Astrocyte (in vitro differentiated cells and primary cell): Measurements from ENCODE around the gene TNXB. TPM values are rescaled to one million over a fixed set of nuclear protein-coding genes. Genes with fewer than 3 reads are reported as not detected.

Experiments
- DNase-seq: peaks from one replicate; pipeline ENCODE4 v3.0.0-alpha.2; 2010; ENCODE audit warnings: low read depth
- FAIRE-seq: peaks from 2 replicates; lab custom pipeline; 2011; peaks lifted over from hg19 to GRCh38; lab: Jason Lieb, UNC
- H2AFZ ChIP-seq: 2 replicates; pipeline ENCODE4 v1.6.0; 2012; ENCODE audit warnings: low read depth, low read length, inconsistent platforms
- H3K27ac ChIP-seq: 2 replicates; pipeline ENCODE4 v1.5.1; 2011; ENCODE audit warnings: low read depth, low read length, inconsistent platforms
- H3K27me3 ChIP-seq: 2 replicates; pipeline ENCODE4 v1.6.0; 2011; ENCODE audit warnings: low read length, inconsistent platforms; ENCODE audit not compliant: insufficient read depth
- H3K36me3 ChIP-seq: 2 replicates; pipeline ENCODE4 v1.5.1; 2011; ENCODE audit warnings: low read length, inconsistent platforms; ENCODE audit not compliant: insufficient read depth
- H3K4me1 ChIP-seq: 2 replicates; pipeline ENCODE4 v1.5.1; 2011; ENCODE audit warnings: low read length, inconsistent platforms; ENCODE audit not compliant: insufficient read depth
- H3K4me2 ChIP-seq: 2 replicates; pipeline ENCODE4 v1.6.0; 2012; ENCODE audit warnings: low read length, inconsistent platforms
- H3K4me3 ChIP-seq: 2 replicates; pipeline ENCODE4 v1.5.1; 2011; ENCODE audit warnings: low read depth, mild to moderate bottlenecking, low read length, inconsistent platforms; ENCODE audit not compliant: insufficient read depth
- H3K79me2 ChIP-seq: 2 replicates; pipeline ENCODE4 v1.6.0; 2012; ENCODE audit warnings: mild to moderate bottlenecking, low read length, inconsistent platforms; ENCODE audit not compliant: insufficient read depth
- H3K9ac ChIP-seq: 2 replicates; pipeline ENCODE4 v1.6.0; 2012; ENCODE audit warnings: mild to moderate bottlenecking, low read length, inconsistent platforms
- H3K9me3 ChIP-seq: 2 replicates; pipeline ENCODE4 v1.5.1; 2012; ENCODE audit warnings: low read depth, mild to moderate bottlenecking, low read length, inconsistent platforms; ENCODE audit not compliant: insufficient read depth
- H4K20me1 ChIP-seq: 2 replicates; pipeline ENCODE4 v1.6.0; 2012; ENCODE audit warnings: low read length, inconsistent platforms; ENCODE audit not compliant: insufficient read depth
- H3K27ac Mint-ChIP-seq: one replicate; pipeline ENCODE4 v1.8.0; 2021; ENCODE audit warnings: mild to moderate bottlenecking, mixed read lengths; ENCODE audit not compliant: unreplicated experiment
- H3K27me3 Mint-ChIP-seq: one replicate; pipeline ENCODE4 v1.8.0; 2021; ENCODE audit warnings: low read depth, mixed read lengths; ENCODE audit not compliant: unreplicated experiment
- H3K36me3 Mint-ChIP-seq: one replicate; pipeline ENCODE4 v1.8.0; 2021; ENCODE audit warnings: low read depth, mixed read lengths; ENCODE audit not compliant: unreplicated experiment
- H3K4me1 Mint-ChIP-seq: one replicate; pipeline ENCODE4 v1.8.0; 2021; ENCODE audit warnings: low read depth, mixed read lengths; ENCODE audit not compliant: unreplicated experiment
- H3K4me3 Mint-ChIP-seq: one replicate; pipeline ENCODE4 v1.8.0; 2021; ENCODE audit warnings: mild to moderate bottlenecking, moderate library complexity, mixed read lengths; ENCODE audit not compliant: unreplicated experiment
- H3K9me3 Mint-ChIP-seq: one replicate; pipeline ENCODE4 v1.8.0; 2021; ENCODE audit warnings: mild to moderate bottlenecking, mixed read lengths; ENCODE audit not compliant: unreplicated experiment
- EZH2 ChIP-seq: IDR thresholded peaks from 2 replicates; pipeline ENCODE4 v1.6.1; 2012; ENCODE audit warnings: mild to moderate bottlenecking, low read length, inconsistent platforms; ENCODE audit not compliant: insufficient read depth
- total RNA-seq: library from RNA; stranded (reverse); gene quantifications from 2 replicates; pipeline ENCODE4 v1.2.1, GENCODE V29; 2021
- TF ChIP-seq, protein P1 (sequence below): IDR thresholded peaks from 2 replicates; pipeline ENCODE4 v1.5.1; 2011; ENCODE audit warnings: low read depth, mild to moderate bottlenecking, inconsistent platforms, low read length, moderate library complexity; ENCODE audit not compliant: insufficient read depth

The TNXB gene
- total RNA-seq, 1 donor from 2014 or later: 2.3 TPM

DNA sequence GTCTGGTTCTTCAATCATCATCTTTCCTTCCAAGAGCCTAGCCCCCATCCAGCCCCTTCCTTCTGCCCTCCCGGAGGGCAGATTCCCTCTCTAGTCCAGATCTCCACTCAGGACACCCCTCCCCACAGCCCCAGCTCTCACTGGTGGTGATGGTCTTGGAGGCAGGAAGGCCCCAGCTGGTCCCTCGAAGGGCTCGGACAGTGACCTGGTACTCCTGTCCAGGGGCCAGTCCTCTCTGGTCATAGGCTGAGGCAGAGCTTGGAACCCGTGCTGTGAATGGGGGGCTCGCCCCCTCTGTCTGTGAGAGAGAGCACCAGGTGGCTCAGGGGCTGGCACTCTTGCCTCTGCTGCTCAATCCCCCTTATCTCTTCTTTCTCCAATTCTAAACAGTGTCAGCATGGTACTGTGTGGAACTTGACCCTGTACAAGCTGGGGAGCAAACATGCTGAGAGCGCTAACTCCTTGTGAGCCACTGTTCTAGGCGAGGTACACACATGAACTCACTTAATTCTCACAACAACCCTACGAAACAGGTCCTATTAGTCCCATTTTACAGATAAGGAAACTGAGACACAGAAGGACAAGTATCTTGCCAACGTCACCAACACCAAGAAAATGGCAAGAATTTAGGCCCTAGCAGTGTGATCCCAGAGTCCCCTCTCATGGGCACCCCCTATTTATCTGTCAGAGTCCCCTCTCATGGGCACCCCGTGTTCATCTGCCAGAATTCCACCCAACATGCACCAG lies 19.9 kb downstream of the TNXB start:
- TF ChIP-seq, protein P1, sequence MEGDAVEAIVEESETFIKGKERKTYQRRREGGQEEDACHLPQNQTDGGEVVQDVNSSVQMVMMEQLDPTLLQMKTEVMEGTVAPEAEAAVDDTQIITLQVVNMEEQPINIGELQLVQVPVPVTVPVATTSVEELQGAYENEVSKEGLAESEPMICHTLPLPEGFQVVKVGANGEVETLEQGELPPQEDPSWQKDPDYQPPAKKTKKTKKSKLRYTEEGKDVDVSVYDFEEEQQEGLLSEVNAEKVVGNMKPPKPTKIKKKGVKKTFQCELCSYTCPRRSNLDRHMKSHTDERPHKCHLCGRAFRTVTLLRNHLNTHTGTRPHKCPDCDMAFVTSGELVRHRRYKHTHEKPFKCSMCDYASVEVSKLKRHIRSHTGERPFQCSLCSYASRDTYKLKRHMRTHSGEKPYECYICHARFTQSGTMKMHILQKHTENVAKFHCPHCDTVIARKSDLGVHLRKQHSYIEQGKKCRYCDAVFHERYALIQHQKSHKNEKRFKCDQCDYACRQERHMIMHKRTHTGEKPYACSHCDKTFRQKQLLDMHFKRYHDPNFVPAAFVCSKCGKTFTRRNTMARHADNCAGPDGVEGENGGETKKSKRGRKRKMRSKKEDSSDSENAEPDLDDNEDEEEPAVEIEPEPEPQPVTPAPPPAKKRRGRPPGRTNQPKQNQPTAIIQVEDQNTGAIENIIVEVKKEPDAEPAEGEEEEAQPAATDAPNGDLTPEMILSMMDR: no peak
- TF ChIP-seq EZH2: no peak
- Mint-ChIP-seq H3K4me1 (peaks cover 4% of the 10 kb centered on the region), H3K27me3 (peaks cover 87% of the 10 kb centered on the region), H3K36me3 (peaks cover 2% of the 10 kb centered on the region), H3K9me3 (peaks cover under 1% of the 10 kb centered on the region), H3K27ac (no peak overlapping the region), H3K4me3 (no peak overlapping the region)
- Histone ChIP-seq H3K4me3 (no peak overlapping the region), H3K27me3 (peaks cover 74% of the 10 kb centered on the region), H4K20me1 (peaks cover 30% of the 10 kb centered on the region), H3K36me3 (no peaks in the 10 kb centered on the region), H3K4me1 (peaks cover 24% of the 10 kb centered on the region), H3K9me3 (no peaks in the 10 kb centered on the region), H3K27ac (no peak overlapping the region), H3K9ac (no peak overlapping the region), H3K4me2 (no peak overlapping the region), H3K79me2 (no peaks in the 10 kb centered on the region), H2AFZ (no peak overlapping the region)
- no peak for DNase-seq
- no peak for FAIRE-seq

DNA sequence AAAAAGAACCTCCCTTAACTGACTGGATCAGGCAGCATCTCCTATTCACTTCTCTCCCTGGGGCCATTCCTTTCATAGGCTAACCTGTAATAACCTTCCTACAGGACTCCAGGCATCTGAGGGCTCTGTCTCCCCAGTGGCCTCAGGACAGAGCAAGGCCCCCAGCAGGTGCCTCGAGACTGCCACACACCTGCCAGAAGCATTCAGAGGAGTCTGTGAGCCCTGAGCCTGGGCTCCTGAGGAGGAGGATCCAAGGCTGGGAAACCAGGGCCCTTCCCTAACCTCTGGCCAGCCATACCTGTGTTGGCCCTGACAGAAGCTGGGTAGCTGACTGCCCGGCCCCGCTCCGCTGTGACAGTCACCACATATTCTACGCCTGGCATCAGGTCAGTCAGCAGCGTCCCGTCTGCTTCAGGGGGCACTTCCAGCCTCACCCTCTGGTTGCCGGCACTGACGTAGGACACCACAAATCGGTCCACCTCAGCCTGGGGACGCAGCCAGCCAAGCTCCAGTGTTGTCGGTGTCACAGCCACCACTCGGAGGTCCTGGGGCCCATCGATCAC lies 20.6 kb downstream of the TNXB start:
- H3K27ac Mint-ChIP-seq: no peak overlapping the region
- H3K27me3 Mint-ChIP-seq: peaks cover 87% of the 10 kb centered on the region
- no peak overlapping the region for H3K4me3 Mint-ChIP-seq
- Histone ChIP-seq H3K4me2 (no peak overlapping the region), H3K27me3 (peaks cover 76% of the 10 kb centered on the region), H3K4me3 (no peak overlapping the region), H4K20me1 (peaks cover 34% of the 10 kb centered on the region), H3K79me2 (no peaks in the 10 kb centered on the region), H3K4me1 (peaks cover 24% of the 10 kb centered on the region), H3K36me3 (no peaks in the 10 kb centered on the region), H3K9me3 (no peaks in the 10 kb centered on the region), H3K9ac (no peak overlapping the region), H2AFZ (no peak overlapping the region), H3K27ac (no peak overlapping the region)
- H3K4me1 Mint-ChIP-seq: peaks cover 4% of the 10 kb centered on the region
- H3K9me3 Mint-ChIP-seq: peaks cover 1% of the 10 kb centered on the region
- FAIRE-seq (no peak), DNase-seq (no peak)
- H3K36me3 Mint-ChIP-seq: peaks cover 2% of the 10 kb centered on the region
- TF ChIP-seq, protein P1: no peak
- TF ChIP-seq EZH2: no peak
